WTC11 (cell line): ENCODE measurements around the gene CBY2. TPM values are rescaled to one million over a fixed set of nuclear protein-coding genes. Genes with fewer than 3 reads are reported as not detected.

ENCODE experiments used
- ATAC-seq: fragments of 200-7000 bp; cut with Tn5 transposase; 2 replicates; pipeline ENCODE4 v1.10.0; 2021; ENCODE audit warnings: mild to moderate bottlenecking, moderate library complexity
- CTCF ChIA-PET: fragments of 300-600 bp; sonication (Branson Sonifier 250); formaldehyde crosslinking; loops from one replicate; lab custom pipeline; 2021; ENCODE audit warnings: antibody characterized with exemption; lab: Charles Lee
- POLR2A ChIA-PET: fragments of 350-600 bp; sonication (Branson Sonifier 250); formaldehyde crosslinking; loops from one replicate; lab custom pipeline; 2021; ENCODE audit warnings: antibody characterized with exemption; lab: Charles Lee
- DNase-seq: peaks from one replicate; pipeline ENCODE4 v3.0.0; 2021; ENCODE audit warnings: low spot score
- H3K27ac Mint-ChIP-seq: 2 replicates; pipeline ENCODE4 v1.8.0; 2021; ENCODE audit warnings: mixed read lengths
- H3K27me3 Mint-ChIP-seq: 2 replicates; pipeline ENCODE4 v1.8.0; 2021; ENCODE audit warnings: low read depth, mild to moderate bottlenecking, moderate library complexity, mixed read lengths
- H3K36me3 Mint-ChIP-seq: 2 replicates; pipeline ENCODE4 v1.8.0; 2021; ENCODE audit warnings: mixed read lengths
- H3K4me1 Mint-ChIP-seq: 2 replicates; pipeline ENCODE4 v1.8.0; 2022; ENCODE audit warnings: mixed read lengths
- H3K4me3 Mint-ChIP-seq: 2 replicates; pipeline ENCODE4 v1.8.0; 2021; ENCODE audit warnings: mild to moderate bottlenecking, moderate library complexity, mixed read lengths
- H3K9me3 Mint-ChIP-seq: 2 replicates; pipeline ENCODE4 v1.8.0; 2021; ENCODE audit warnings: mixed read lengths
- FOXJ3 ChIP-seq: sonication (generic); formaldehyde crosslinking; IDR thresholded peaks from 2 replicates; pipeline ENCODE4 v1.9.0; 2021; ENCODE audit warnings: missing genetic modification reagents, mild to moderate bottlenecking, borderline replicate concordance
- GTF2I ChIP-seq: fragments of 250-450 bp; sonication (Bioruptor Pico); conservative IDR thresholded peaks from 2 replicates; pipeline ENCODE4 v1.4.0; 2021; ENCODE audit warnings: mild to moderate bottlenecking
- IRF2 ChIP-seq: sonication (generic); formaldehyde crosslinking; IDR thresholded peaks from 2 replicates; pipeline ENCODE4 v1.8.0; 2022; ENCODE audit warnings: low read depth, missing genetic modification reagents, borderline replicate concordance
- JAZF1 ChIP-seq: fragments of 250-450 bp; sonication (Bioruptor Pico); IDR thresholded peaks from 2 replicates; pipeline ENCODE4 v1.9.0; 2021; ENCODE audit warnings: moderate library complexity, mild to moderate bottlenecking, inconsistent platforms
- KAT7 ChIP-seq: sonication (generic); formaldehyde crosslinking; IDR thresholded peaks from 2 replicates; pipeline ENCODE4 v1.8.1; 2023; ENCODE audit warnings: missing genetic modification reagents, mild to moderate bottlenecking, borderline replicate concordance
- MXD4 ChIP-seq: fragments of 250-450 bp; sonication (Bioruptor Pico); IDR thresholded peaks from 2 replicates; pipeline ENCODE4 v1.8.0; 2021; ENCODE audit warnings: mild to moderate bottlenecking, moderate library complexity, borderline replicate concordance
- SP1 ChIP-seq: sonication (generic); formaldehyde crosslinking; conservative IDR thresholded peaks from 2 replicates; pipeline ENCODE4 v1.8.1; 2022; ENCODE audit warnings: missing genetic modification reagents
- ZNF232 ChIP-seq: sonication (generic); formaldehyde crosslinking; IDR thresholded peaks from 2 replicates; pipeline ENCODE4 v1.8.0; 2022; ENCODE audit warnings: mild to moderate bottlenecking, missing genetic modification reagents
- total RNA-seq: library from RNA; stranded (reverse); gene quantifications from 3 replicates; pipeline ENCODE4 v1.2.3, GENCODE V29; 2021
- TF ChIP-seq, protein P1 (sequence below): sonication (generic); formaldehyde crosslinking; conservative IDR thresholded peaks from 2 replicates; pipeline ENCODE4 v1.8.1; 2023; ENCODE audit warnings: mild to moderate bottlenecking, low read depth, missing genetic modification reagents, moderate library complexity
- TF ChIP-seq, protein P2 (sequence below): sonication (generic); formaldehyde crosslinking; IDR thresholded peaks from 2 replicates; pipeline ENCODE4 v1.8.0; 2022; ENCODE audit warnings: mild to moderate bottlenecking, missing genetic modification reagents
- TF ChIP-seq, protein P3 (sequence below): fragments of 250-450 bp; sonication (Bioruptor Pico); IDR thresholded peaks from 2 replicates; pipeline ENCODE4 v1.8.0; 2021; ENCODE audit warnings: mild to moderate bottlenecking
- TF ChIP-seq, protein P4 (sequence below): fragments of 250-450 bp; sonication (Bioruptor Pico); conservative IDR thresholded peaks from 2 replicates; pipeline ENCODE4 v1.9.0; 2021; ENCODE audit warnings: mild to moderate bottlenecking
- TF ChIP-seq, protein P5 (sequence below): fragments of 250-450 bp; sonication (Bioruptor Pico); IDR thresholded peaks from 2 replicates; pipeline ENCODE4 v2.1.2; 2022; ENCODE audit warnings: mild to moderate bottlenecking, moderate library complexity
- TF ChIP-seq, protein P6 (sequence below): sonication (generic); formaldehyde crosslinking; IDR thresholded peaks from 2 replicates; pipeline ENCODE4 v1.8.1; 2023; ENCODE audit warnings: mild to moderate bottlenecking, missing genetic modification reagents, moderate library complexity
- TF ChIP-seq, protein P7 (sequence below): sonication (generic); formaldehyde crosslinking; IDR thresholded peaks from 2 replicates; pipeline ENCODE4 v1.8.1; 2023; ENCODE audit warnings: mild to moderate bottlenecking, missing genetic modification reagents, moderate library complexity
- TF ChIP-seq, protein P8 (sequence below): sonication (generic); formaldehyde crosslinking; IDR thresholded peaks from 2 replicates; pipeline ENCODE4 v1.8.0; 2022; ENCODE audit warnings: mild to moderate bottlenecking, missing genetic modification reagents
- TF ChIP-seq, protein P9 (sequence below): sonication (generic); formaldehyde crosslinking; IDR thresholded peaks from 2 replicates; pipeline ENCODE4 v1.8.1; 2022; ENCODE audit warnings: mild to moderate bottlenecking, moderate library complexity, missing genetic modification reagents

The CBY2 gene
- total RNA-seq, 1 experiment from 2014 or later: 0.74 TPM

DNA sequence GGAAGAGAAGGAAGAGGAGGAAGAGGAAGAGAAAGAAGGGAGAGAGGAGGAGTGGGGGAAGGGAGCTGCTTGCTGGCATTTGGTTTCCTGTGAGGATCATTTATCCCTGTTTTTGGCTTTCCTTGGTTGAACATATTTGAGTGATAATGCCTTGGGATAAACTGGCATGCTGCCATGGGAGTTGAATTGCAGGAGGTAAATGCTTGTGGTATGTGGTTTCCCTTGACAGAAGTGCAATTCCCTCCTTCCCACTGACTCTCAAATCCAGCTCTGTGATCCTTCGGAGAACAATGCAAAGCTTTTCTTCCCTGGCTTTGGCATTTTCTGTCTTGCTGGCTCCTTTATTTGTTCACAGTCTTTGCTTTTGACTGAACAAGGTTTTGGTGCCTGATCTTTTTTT is 27.2 kb upstream of the CBY2 start:
- no peak overlapping the region for H3K27ac Mint-ChIP-seq
- H3K4me3 Mint-ChIP-seq: no peak overlapping the region
- POLR2A ChIA-PET: no interaction called here

More for the DNA sequence above, 27.2 kb upstream of the CBY2 start:
- H3K36me3 Mint-ChIP-seq: peaks cover 4% of the 10 kb centered on the region
- no peak; the same call in 1 of the 2 replicates for ATAC-seq
- peaks cover 10% of the 10 kb centered on the region for H3K9me3 Mint-ChIP-seq
- DNase-seq: no peak
- no peaks in the 10 kb centered on the region for H3K27me3 Mint-ChIP-seq
- peaks cover 62% of the 10 kb centered on the region for H3K4me1 Mint-ChIP-seq
- CTCF ChIA-PET: interaction anchor here (1.0 kb wide), 2 partner anchors 9 to 54 kb away, joined by 3 to 6 read pairs; no protein-coding TSS in a partner anchor
- TF ChIP-seq JAZF1 (CRISPR knock-in tag): no peak
- no peak for TF ChIP-seq KAT7 (CRISPR knock-in tag)
- TF ChIP-seq, protein P1, sequence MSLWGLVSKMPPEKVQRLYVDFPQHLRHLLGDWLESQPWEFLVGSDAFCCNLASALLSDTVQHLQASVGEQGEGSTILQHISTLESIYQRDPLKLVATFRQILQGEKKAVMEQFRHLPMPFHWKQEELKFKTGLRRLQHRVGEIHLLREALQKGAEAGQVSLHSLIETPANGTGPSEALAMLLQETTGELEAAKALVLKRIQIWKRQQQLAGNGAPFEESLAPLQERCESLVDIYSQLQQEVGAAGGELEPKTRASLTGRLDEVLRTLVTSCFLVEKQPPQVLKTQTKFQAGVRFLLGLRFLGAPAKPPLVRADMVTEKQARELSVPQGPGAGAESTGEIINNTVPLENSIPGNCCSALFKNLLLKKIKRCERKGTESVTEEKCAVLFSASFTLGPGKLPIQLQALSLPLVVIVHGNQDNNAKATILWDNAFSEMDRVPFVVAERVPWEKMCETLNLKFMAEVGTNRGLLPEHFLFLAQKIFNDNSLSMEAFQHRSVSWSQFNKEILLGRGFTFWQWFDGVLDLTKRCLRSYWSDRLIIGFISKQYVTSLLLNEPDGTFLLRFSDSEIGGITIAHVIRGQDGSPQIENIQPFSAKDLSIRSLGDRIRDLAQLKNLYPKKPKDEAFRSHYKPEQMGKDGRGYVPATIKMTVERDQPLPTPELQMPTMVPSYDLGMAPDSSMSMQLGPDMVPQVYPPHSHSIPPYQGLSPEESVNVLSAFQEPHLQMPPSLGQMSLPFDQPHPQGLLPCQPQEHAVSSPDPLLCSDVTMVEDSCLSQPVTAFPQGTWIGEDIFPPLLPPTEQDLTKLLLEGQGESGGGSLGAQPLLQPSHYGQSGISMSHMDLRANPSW (CRISPR knock-in tag): no peak
- TF ChIP-seq, protein P2, sequence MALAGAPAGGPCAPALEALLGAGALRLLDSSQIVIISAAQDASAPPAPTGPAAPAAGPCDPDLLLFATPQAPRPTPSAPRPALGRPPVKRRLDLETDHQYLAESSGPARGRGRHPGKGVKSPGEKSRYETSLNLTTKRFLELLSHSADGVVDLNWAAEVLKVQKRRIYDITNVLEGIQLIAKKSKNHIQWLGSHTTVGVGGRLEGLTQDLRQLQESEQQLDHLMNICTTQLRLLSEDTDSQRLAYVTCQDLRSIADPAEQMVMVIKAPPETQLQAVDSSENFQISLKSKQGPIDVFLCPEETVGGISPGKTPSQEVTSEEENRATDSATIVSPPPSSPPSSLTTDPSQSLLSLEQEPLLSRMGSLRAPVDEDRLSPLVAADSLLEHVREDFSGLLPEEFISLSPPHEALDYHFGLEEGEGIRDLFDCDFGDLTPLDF (CRISPR knock-in tag): no peak
- TF ChIP-seq, protein P3, sequence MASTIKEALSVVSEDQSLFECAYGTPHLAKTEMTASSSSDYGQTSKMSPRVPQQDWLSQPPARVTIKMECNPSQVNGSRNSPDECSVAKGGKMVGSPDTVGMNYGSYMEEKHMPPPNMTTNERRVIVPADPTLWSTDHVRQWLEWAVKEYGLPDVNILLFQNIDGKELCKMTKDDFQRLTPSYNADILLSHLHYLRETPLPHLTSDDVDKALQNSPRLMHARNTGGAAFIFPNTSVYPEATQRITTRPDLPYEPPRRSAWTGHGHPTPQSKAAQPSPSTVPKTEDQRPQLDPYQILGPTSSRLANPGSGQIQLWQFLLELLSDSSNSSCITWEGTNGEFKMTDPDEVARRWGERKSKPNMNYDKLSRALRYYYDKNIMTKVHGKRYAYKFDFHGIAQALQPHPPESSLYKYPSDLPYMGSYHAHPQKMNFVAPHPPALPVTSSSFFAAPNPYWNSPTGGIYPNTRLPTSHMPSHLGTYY (CRISPR knock-in tag): no peak
- TF ChIP-seq, protein P4, sequence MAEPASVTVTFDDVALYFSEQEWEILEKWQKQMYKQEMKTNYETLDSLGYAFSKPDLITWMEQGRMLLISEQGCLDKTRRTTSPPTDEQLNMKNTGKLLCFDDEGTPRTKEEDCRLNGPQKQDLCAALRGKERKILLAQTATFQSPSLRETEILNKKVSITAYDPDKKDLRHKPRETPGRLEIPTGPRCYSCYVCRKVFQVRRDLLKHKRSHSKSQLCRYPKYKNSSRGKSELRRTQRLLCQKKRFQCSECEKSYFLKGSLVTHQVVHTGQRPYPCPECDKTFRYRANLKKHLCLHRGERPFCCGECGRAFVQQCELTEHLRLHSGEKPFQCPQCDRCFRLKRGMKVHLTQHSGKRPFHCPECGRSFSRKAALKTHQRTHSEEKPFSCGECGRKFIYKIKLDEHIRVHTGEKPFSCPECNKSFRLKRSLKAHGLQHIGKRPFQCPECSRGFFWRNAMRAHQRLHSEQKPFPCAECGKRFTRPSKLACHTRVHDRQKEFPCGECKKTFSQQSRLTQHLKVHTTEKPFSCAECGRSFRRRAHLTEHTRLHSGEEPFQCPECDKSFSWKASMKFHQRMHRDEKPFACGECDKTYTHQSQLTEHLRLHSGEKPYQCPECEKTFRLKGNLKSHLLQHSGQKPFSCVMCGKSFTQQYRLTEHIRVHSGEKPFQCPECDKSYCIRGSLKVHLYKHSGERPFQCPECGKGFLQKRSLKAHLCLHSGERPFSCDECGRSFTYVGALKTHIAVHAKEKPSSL (CRISPR knock-in tag): no peak
- TF ChIP-seq FOXJ3 (CRISPR knock-in tag): no peak
- TF ChIP-seq SP1 (CRISPR knock-in tag): no peak
- no peak for TF ChIP-seq MXD4
- TF ChIP-seq, protein P5, sequence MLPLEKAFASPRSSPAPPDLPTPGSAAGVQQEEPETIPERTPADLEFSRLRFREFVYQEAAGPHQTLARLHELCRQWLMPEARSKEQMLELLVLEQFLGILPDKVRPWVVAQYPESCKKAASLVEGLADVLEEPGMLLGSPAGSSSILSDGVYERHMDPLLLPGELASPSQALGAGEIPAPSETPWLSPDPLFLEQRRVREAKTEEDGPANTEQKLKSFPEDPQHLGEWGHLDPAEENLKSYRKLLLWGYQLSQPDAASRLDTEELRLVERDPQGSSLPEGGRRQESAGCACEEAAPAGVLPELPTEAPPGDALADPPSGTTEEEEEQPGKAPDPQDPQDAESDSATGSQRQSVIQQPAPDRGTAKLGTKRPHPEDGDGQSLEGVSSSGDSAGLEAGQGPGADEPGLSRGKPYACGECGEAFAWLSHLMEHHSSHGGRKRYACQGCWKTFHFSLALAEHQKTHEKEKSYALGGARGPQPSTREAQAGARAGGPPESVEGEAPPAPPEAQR (CRISPR knock-in tag): no peak
- TF ChIP-seq, protein P6, sequence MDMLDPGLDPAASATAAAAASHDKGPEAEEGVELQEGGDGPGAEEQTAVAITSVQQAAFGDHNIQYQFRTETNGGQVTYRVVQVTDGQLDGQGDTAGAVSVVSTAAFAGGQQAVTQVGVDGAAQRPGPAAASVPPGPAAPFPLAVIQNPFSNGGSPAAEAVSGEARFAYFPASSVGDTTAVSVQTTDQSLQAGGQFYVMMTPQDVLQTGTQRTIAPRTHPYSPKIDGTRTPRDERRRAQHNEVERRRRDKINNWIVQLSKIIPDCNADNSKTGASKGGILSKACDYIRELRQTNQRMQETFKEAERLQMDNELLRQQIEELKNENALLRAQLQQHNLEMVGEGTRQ: no peak
- TF ChIP-seq ZNF232 (CRISPR knock-in tag): no peak
- TF ChIP-seq, protein P7, sequence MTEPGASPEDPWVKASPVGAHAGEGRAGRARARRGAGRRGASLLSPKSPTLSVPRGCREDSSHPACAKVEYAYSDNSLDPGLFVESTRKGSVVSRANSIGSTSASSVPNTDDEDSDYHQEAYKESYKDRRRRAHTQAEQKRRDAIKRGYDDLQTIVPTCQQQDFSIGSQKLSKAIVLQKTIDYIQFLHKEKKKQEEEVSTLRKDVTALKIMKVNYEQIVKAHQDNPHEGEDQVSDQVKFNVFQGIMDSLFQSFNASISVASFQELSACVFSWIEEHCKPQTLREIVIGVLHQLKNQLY (CRISPR knock-in tag): no peak
- TF ChIP-seq, protein P8, sequence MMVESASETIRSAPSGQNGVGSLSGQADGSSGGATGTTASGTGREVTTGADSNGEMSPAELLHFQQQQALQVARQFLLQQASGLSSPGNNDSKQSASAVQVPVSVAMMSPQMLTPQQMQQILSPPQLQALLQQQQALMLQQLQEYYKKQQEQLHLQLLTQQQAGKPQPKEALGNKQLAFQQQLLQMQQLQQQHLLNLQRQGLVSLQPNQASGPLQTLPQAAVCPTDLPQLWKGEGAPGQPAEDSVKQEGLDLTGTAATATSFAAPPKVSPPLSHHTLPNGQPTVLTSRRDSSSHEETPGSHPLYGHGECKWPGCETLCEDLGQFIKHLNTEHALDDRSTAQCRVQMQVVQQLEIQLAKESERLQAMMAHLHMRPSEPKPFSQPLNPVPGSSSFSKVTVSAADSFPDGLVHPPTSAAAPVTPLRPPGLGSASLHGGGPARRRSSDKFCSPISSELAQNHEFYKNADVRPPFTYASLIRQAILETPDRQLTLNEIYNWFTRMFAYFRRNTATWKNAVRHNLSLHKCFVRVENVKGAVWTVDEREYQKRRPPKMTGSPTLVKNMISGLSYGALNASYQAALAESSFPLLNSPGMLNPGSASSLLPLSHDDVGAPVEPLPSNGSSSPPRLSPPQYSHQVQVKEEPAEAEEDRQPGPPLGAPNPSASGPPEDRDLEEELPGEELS: no peak
- TF ChIP-seq GTF2I: no peak
- TF ChIP-seq, protein P9, sequence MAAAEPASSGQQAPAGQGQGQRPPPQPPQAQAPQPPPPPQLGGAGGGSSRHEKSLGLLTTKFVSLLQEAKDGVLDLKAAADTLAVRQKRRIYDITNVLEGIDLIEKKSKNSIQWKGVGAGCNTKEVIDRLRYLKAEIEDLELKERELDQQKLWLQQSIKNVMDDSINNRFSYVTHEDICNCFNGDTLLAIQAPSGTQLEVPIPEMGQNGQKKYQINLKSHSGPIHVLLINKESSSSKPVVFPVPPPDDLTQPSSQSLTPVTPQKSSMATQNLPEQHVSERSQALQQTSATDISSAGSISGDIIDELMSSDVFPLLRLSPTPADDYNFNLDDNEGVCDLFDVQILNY: no peak
- TF ChIP-seq IRF2 (CRISPR knock-in tag): no peak
